GM19035 (cell line): Measurements from ENCODE around the gene KCNN3.

Experiments
- ATAC-seq: cut with Tn5 transposase; IDR thresholded peaks from one replicate; pipeline ENCODE4 v1.9.1; 2021; ENCODE audit not compliant: unreplicated experiment

The KCNN3 gene

DNA sequence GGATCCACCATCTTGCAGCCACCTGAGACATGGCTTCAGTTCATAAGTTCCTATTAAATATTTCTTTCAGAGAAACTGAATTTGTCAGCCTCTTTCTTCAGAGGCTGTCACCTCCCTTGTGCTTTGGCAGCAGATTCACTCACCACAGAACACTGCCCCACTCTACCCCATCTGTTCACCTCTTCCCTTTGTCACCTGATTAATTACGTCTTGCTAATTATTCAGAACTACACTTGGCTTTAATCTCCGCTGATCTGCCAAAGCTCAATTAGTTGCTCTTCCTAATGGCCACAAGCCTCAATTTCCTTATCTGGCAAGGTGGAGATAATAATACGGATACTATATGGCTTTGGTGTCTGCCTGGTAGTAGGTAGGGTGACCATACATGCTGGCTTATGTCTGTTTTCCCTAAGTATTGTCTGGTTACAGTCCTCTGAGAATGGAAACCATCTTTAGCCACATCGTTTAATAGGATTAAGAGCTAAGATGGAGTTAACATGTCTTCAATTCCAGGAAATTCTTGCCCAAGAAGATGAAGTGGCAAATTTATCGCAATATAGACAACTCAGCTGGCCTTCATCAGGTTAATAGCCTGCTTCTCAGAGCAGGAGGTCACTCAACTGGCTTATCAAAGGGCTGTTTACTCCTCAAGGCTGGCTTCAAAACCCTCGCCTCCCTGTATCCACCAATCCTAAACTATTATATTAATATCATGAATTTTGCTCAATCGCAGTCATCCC lies 203.9 kb downstream of the KCNN3 start:
- ATAC-seq, result no peak

GRCh38 chr1:154664331-154665002 lies 205.6 kb downstream of the KCNN3 start:
- ATAC-seq, result no peak

- no peak for ATAC-seq
Measured at GRCh38 chr1:154663471-154664060, 206.5 kb downstream of the KCNN3 start.

GRCh38 chr1:154661110-154661509 lies 209.0 kb downstream of the KCNN3 start:
- ATAC-seq, result no peak

- no peak for ATAC-seq
Measured at GRCh38 chr1:154659823-154660592, 210.1 kb downstream of the KCNN3 start.

DNA sequence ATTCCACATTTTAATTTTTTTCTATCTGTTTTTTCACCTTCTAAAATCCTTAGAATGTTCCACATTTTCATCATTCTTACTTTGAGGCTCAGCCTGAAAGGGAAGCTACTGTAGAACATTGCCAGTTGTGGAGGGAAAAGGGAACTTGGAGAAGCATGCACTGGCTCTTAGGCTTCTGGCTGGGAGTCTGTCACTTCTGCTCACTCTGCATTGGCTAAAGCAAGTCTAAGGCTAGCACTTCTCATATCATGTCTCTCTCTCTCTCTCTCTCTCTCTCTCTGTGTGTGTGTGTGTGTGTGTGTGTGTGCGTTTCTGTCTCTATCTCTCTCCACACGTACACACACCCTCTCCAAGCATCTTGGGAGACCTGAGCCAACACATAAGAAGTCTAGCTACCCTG lies 212.5 kb downstream of the KCNN3 start:
- ATAC-seq, result no peak

- no peak for ATAC-seq
Measured at GRCh38 chr1:154652893-154653292, 217.2 kb downstream of the KCNN3 start.
